GM18520 (cell line): ENCODE measurements around the gene PHC3.
"Not testable (repeated sequence)": the region's sequence is repeated elsewhere in the genome, so short reads cannot be mapped to it uniquely, and the experiment has no call there.

Experiments used
- ATAC-seq: cut with Tn5 transposase; IDR thresholded peaks from one replicate; pipeline ENCODE4 v1.9.1; 2021; ENCODE audit not compliant: unreplicated experiment

The PHC3 gene

DNA sequence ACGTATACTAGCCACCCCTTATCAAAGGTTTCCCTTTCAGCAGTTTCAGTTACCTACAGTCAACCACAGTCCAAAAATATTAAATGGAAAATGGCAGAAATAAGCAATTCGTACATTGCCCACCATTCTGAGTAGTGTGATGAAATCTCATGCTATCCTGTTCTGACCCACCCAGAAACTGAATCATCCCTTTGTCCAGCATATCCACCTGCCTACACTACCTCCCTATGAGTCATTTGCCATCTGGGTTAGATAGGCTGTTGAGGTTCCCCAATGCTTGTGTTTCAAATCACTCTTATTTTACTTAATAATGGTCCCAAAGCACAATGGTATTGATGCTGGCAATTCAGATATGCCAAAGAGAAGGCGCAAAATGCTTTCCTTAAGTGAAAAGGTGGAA lies 15.3 kb upstream of the PHC3 start:
- ATAC-seq, result no peak

- not testable (repeated sequence) for ATAC-seq
Observed at GRCh38 chr3:170195759-170196158, 14.2 kb upstream of the PHC3 start.

DNA sequence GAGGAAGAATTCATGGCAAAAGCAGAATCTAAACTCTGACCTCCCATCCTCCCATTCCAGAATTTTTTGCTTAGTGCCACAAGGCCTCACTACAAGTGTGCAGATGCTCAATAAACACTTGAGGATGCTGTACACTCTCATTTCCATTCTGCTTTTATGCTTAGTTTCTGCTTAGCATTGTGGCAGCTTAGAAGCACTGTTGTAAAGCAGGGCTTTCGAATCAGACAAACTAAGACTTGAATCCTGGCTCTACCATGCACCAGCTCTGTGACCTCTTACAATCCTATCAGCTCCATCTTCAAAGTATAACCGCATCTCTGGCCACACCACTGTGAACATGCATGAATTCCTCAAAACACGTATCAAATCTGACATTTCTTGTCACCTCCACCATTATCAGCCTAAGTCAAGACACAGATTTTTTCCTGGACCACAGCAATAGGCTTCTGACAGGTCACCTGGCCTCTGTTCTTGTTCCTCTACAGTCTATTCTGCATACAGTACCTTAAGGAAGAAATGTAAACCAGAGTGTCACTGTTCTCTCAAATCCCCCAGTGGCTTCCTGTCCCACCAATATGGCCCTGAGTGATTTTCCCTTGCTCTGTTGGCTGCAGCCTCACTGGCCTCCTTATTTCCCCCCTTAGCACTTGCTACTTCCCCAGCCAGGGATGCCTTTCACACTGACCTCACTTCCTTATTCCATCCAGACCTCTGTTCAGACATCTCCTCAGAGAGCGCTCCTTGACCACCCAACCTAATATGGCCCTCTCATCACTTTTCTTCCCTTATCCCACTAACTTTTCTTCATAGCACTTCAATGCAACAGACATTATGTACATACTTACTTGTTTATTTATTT lies 8.1 kb upstream of the PHC3 start:
- ATAC-seq, result no peak

GRCh38 chr3:170180079-170180907 lies 1.2 kb downstream of the PHC3 start:
- ATAC-seq, result peak; percentile 25

- ATAC-seq, result no peak
Observed at GRCh38 chr3:170179432-170179831, 2.1 kb downstream of the PHC3 start.

DNA sequence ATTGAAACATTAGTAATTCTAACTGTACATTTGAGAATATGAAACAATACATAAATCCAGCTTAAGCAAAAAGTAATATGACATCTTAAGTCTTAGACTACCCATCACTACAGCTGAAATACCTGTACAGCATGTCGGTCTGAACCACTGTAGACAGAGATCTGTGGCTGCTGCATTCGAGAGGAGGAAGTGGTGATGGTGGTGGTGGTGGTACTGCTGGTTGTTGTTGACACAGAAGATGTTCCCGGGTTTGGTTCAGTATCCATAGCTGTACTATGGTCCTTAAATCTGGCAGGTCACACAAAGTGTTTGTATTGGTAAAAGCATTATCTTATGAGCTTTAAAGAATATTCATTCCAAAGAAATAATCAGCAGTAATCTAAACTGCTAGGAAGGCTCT lies 2.9 kb downstream of the PHC3 start:
- no peak for ATAC-seq

DNA sequence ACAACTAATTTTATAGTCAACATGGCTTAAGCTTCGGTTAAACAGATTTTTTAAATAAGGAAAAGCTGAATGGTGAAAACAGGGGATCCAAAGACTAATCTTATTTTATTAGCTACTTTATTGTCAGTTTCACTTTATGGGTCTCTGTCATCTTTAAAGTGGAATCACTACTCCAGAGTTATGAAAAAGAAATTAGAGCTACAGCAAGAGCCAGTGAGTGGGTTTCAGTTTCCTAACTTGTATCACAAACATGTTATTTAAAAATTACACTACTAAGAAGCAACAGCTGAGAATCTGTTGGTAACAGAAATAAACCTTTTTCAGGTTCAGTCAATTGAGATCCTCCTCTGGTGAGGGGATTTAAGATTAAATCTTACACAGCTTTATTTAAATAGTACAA lies 10.0 kb downstream of the PHC3 start:
- ATAC-seq, result peak; percentile 57

GRCh38 chr3:170164717-170165116 lies 16.8 kb downstream of the PHC3 start:
- no peak for ATAC-seq

DNA sequence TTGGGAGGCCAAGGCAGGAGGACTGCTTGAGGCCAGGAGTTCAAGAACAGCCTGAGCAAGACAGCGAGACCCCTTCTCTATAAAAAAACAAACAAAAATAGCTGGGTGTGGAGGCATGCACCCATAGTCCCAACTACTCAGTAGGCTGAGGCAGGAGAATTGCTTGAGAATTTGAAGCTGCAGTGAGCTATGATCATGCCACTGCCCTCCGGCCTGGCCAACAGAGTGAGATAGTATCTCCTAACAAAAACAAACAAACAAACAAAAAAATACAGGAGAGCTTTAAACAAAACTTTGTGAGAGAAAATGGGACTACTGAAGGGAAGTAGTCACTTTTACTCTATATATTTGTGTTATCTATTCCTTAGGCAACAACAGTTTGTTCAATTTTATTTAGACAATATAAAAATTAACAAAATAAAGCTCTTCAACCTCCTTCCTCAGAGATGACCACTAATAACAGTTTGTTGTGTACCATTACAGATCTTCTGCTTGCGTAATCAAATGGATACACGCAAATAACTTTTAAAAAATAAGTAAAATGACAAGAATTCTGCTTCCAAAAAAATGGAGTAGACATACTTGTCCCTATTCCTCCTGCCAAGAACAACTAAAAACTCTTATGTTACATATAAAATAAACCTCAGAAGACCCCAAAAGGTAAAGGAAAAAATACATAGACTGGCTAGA lies 17.4 kb downstream of the PHC3 start:
- ATAC-seq, result no peak

- ATAC-seq, result no peak
Observed at GRCh38 chr3:170162630-170163029, 18.9 kb downstream of the PHC3 start.

DNA sequence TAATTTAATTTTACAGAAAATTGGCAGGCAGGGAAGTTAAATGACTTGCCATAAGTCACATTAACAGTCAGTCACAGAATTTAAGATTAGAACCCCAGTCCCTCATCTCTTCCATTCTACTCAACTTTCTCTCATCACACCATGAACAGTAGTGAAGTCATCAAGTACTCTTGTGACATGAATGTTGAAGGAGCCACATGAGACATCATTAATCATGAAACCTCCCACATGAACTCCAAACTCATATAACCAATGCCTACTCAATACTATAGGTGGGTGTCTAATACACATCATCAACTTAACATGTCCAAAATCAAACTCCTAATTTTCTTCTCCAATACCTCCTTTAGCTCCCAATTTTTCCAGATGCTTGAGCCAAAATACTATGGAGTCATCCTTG lies 19.5 kb downstream of the PHC3 start:
- ATAC-seq, result no peak

- no peak for ATAC-seq
Observed at GRCh38 chr3:170159933-170160332, 21.6 kb downstream of the PHC3 start.

- no peak for ATAC-seq
Observed at GRCh38 chr3:170159459-170159858, 22.1 kb downstream of the PHC3 start.

GRCh38 chr3:170155604-170156003 lies 25.9 kb downstream of the PHC3 start:
- ATAC-seq, result no peak

DNA sequence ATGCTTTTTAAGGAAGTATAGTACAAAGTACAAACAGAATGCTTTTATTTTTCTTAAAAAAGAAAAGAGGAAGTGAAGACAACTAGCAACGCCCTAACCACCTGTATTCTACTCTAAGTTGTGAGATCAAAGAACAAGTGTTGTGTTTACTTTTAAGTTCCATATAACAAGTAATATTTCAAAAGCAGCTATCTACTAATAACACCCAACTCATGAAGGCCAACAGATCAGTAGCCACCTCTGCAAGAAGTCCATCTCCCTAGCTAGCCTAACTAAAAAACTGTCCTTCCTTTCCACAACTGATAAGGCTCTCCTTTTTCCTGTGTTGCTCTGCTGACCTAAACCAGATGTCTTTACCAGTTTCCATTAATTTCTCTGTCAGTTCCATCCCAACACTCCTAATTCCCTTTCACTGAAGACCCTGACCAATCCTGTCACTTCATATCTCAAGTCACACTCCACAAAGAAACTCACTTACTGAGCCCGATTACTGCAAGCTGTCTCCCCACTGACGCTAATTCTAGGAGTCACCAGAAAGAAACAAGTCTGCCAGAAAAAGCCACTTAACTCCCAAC lies 26.9 kb downstream of the PHC3 start:
- ATAC-seq, result peak; percentile 81

GRCh38 chr3:170154084-170154483 lies 27.4 kb downstream of the PHC3 start:
- peak; percentile 13 for ATAC-seq

DNA sequence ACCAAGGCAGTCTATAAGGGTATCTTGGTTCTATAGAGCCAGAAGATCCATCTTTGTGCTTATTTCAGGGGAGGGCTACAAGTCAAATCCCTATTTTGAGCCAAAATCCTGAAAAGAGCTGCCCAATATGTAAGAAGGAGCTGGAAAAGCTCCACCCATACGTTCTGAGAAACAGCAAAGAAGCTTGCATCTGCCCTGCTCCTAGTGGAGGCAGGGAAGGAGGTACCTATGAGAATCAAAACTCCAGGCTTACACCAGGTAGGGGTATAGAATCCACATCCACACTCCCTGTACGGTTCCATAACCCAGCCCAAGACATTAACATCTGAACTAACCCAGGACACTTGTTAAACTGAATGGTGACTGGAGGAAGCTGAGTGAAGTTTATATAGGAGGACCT lies 30.0 kb downstream of the PHC3 start:
- ATAC-seq, result no peak

- no peak for ATAC-seq
Observed at GRCh38 chr3:170149016-170149415, 32.5 kb downstream of the PHC3 start.

GRCh38 chr3:170145278-170145677 lies 36.3 kb downstream of the PHC3 start:
- no peak for ATAC-seq

GRCh38 chr3:170144437-170144843 lies 37.1 kb downstream of the PHC3 start:
- peak; percentile 97 for ATAC-seq

GRCh38 chr3:170142373-170142772 lies 39.2 kb downstream of the PHC3 start:
- no peak for ATAC-seq
